SK-N-SH (cell line): ENCODE data around the gene SHC3. TPM values are rescaled to one million over a fixed set of nuclear protein-coding genes. Genes with fewer than 3 reads are reported as not detected.

Source experiments
- CTCF ChIA-PET: fragments of 300-600, 350-600 bp; formaldehyde crosslinking; extraction: SDS; loops from one replicate; lab custom pipeline; 2021; lab: Yijun Ruan, JAX
- POLR2A ChIA-PET: fragments of 350-600 bp; sonication (Branson Sonifier 250); formaldehyde crosslinking; extraction: SDS; loops from one replicate; lab custom pipeline; 2020; ENCODE audit warnings: antibody characterized with exemption, inconsistent platforms; lab: Yijun Ruan, JAX
- DNase-seq: peaks from one replicate; pipeline ENCODE4 v3.0.0; 2012
- H2AFZ ChIP-seq: fragments of 200-600 bp; sonication (generic); 2 replicates; pipeline ENCODE4 v1.8.1; 2016; ENCODE audit warnings: antibody characterized with exemption, mild to moderate bottlenecking, low read depth
- H3F3A ChIP-seq: fragments of 200-600 bp; sonication (generic); replicated peaks from 2 replicates; pipeline ENCODE3; 2016; ENCODE audit warnings: antibody characterized with exemption, mild to moderate bottlenecking; ENCODE audit not compliant: insufficient read depth
- H3K27ac ChIP-seq, 2 experiments: fragments of 200-500 bp in 1 of 2; fragments of 200-600 bp in 1 of 2; sonication (Bioruptor generic) in 1 of 2; sonication (generic), shearing (Covaris generic) in 1 of 2; 2 replicates each; pipeline versions ENCODE4 v1.5.1 to v1.6.1; 2014 to 2016; ENCODE audit warnings: low read depth in 2 of 2, inconsistent platforms in 1 of 2, low read length in 1 of 2, mild to moderate bottlenecking in 1 of 2, mixed read lengths in 1 of 2
- H3K27me3 ChIP-seq: fragments of 200-600 bp; sonication (generic), shearing (Covaris generic); 2 replicates; pipeline ENCODE4 v1.6.1; 2016; ENCODE audit warnings: mixed run types; ENCODE audit not compliant: insufficient read depth
- H3K36me3 ChIP-seq, 2 experiments: fragments of 200-500 bp in 1 of 2; fragments of 200-600 bp in 1 of 2; sonication (Bioruptor generic) in 1 of 2; sonication (generic) in 1 of 2; replicated peaks in 1 of 2; 2 replicates each; pipeline versions ENCODE3 to v1.5.1; 2014 to 2016; ENCODE audit warnings: low read length in 1 of 2, mild to moderate bottlenecking in 1 of 2; ENCODE audit not compliant: insufficient read depth in 2 of 2, control insufficient read depth in 1 of 2
- H3K4me1 ChIP-seq, 2 experiments: fragments of 200-500 bp in 1 of 2; fragments of 200-600 bp in 1 of 2; sonication (Bioruptor generic) in 1 of 2; sonication (generic), shearing (Covaris generic) in 1 of 2; 2 replicates each; pipeline versions ENCODE4 v1.5.1 to v1.6.1; 2014 to 2016; ENCODE audit warnings: low read depth in 1 of 2, low read length in 1 of 2, mixed run types in 1 of 2; ENCODE audit not compliant: insufficient read depth in 2 of 2, control insufficient read depth in 1 of 2
- H3K4me2 ChIP-seq: fragments of 200-600 bp; sonication (generic), shearing (Covaris generic); 2 replicates; pipeline ENCODE4 v1.6.1; 2017; ENCODE audit warnings: mixed run types
- H3K4me3 ChIP-seq, 2 experiments: fragments of 200-500 bp in 1 of 2; fragments of 200-600 bp in 1 of 2; sonication (Bioruptor generic) in 1 of 2; sonication (generic), shearing (Covaris generic) in 1 of 2; 2 replicates each; pipeline versions ENCODE4 v1.5.1 to v1.8.1; 2014 to 2016; ENCODE audit warnings: low read depth in 2 of 2, inconsistent platforms in 1 of 2, low read length in 1 of 2, mild to moderate bottlenecking in 1 of 2, mixed read lengths in 1 of 2, moderate library complexity in 1 of 2
- H3K79me2 ChIP-seq: fragments of 200-600 bp; sonication (generic); 2 replicates; pipeline ENCODE4 v1.8.1; 2017; ENCODE audit warnings: mild to moderate bottlenecking; ENCODE audit not compliant: insufficient read depth
- H3K9ac ChIP-seq: fragments of 200-600 bp; sonication (generic); 2 replicates; pipeline ENCODE4 v1.6.1; 2017; ENCODE audit warnings: mixed run types
- H3K9me2 ChIP-seq: fragments of 200-600 bp; sonication (generic); 2 replicates; pipeline ENCODE4 v1.6.1; 2017; ENCODE audit warnings: mixed run types
- H3K9me3 ChIP-seq: fragments of 200-600 bp; sonication (generic); 2 replicates; pipeline ENCODE4 v1.6.1; 2017; ENCODE audit warnings: mixed run types, mild to moderate bottlenecking, moderate library complexity
- H4K20me1 ChIP-seq: fragments of 200-600 bp; sonication (generic); 2 replicates; pipeline ENCODE4 v1.6.1; 2017; ENCODE audit warnings: mild to moderate bottlenecking, mixed run types; ENCODE audit not compliant: insufficient read depth
- CTCF ChIP-seq: fragments of 200-600 bp; sonication (generic); IDR thresholded peaks from 2 replicates; pipeline ENCODE4 v1.6.1; 2017; ENCODE audit warnings: antibody characterized with exemption, mild to moderate bottlenecking, moderate library complexity
- ELF1 ChIP-seq: IDR thresholded peaks from 2 replicates; pipeline ENCODE4 v1.4.0; 2012
- FOXJ3 ChIP-seq: sonication (generic); formaldehyde crosslinking; IDR thresholded peaks from 2 replicates; pipeline ENCODE4 v1.5.1; 2020; ENCODE audit warnings: mild to moderate bottlenecking, missing genetic modification reagents
- FOXM1 ChIP-seq: IDR thresholded peaks from 2 replicates; pipeline ENCODE4 v1.4.0; 2012; ENCODE audit warnings: low read depth, mild to moderate bottlenecking
- IRF3 ChIP-seq: fragments of 150-350 bp; IDR thresholded peaks from 2 replicates; pipeline ENCODE4 v1.6.1; 2016; ENCODE audit warnings: mild to moderate bottlenecking, low read depth, low read length
- JUND ChIP-seq: IDR thresholded peaks from 2 replicates; pipeline ENCODE4 v1.4.0; 2012
- MAX ChIP-seq: IDR thresholded peaks from 2 replicates; pipeline ENCODE4 v1.4.0; 2012; ENCODE audit warnings: low read depth
- MEF2A ChIP-seq: IDR thresholded peaks from 2 replicates; pipeline ENCODE4 v1.4.0; 2012; ENCODE audit warnings: low read depth, borderline replicate concordance
- MXI1 ChIP-seq: IDR thresholded peaks from 2 replicates; pipeline ENCODE4 v1.6.1; 2012; ENCODE audit warnings: mild to moderate bottlenecking, low read depth, low read length, improper control_type of control experiment
- NFIC ChIP-seq: IDR thresholded peaks from 2 replicates; pipeline ENCODE4 v1.4.0; 2012; ENCODE audit warnings: borderline replicate concordance
- PBX3 ChIP-seq: IDR thresholded peaks from 2 replicates; pipeline ENCODE4; 2012
- POLR2AphosphoS5 ChIP-seq: IDR thresholded peaks from 2 replicates; pipeline ENCODE4 v1.6.1; 2012; ENCODE audit warnings: low read depth, low read length
- RCOR1 ChIP-seq: fragments of 150-350 bp; IDR thresholded peaks from 2 replicates; pipeline ENCODE4 v1.6.1; 2017; ENCODE audit warnings: antibody characterized with exemption, low read length
- RFX5 ChIP-seq: IDR thresholded peaks from 2 replicates; pipeline ENCODE4 v1.6.1; 2012; ENCODE audit warnings: mild to moderate bottlenecking, improper control_type of control experiment, low read length
- RXRA ChIP-seq: IDR thresholded peaks from 2 replicates; pipeline ENCODE4 v1.4.0; 2012; ENCODE audit warnings: low read depth, mild to moderate bottlenecking, borderline replicate concordance
- TAF1 ChIP-seq: IDR thresholded peaks from 2 replicates; pipeline ENCODE4 v1.6.1; 2012; ENCODE audit warnings: low read depth, mild to moderate bottlenecking, low read length, moderate library complexity, borderline replicate concordance
- TCF12 ChIP-seq: IDR thresholded peaks from 2 replicates; pipeline ENCODE4 v1.4.0; 2012
- TEAD4 ChIP-seq: IDR thresholded peaks from 2 replicates; pipeline ENCODE4 v1.4.0; 2012; ENCODE audit warnings: mild to moderate bottlenecking, borderline replicate concordance; ENCODE audit not compliant: insufficient read depth
- USF1 ChIP-seq: IDR thresholded peaks from 2 replicates; pipeline ENCODE4 v1.4.0; 2012; ENCODE audit warnings: low read depth, borderline replicate concordance
- USF2 ChIP-seq: fragments of 150-350 bp; IDR thresholded peaks from 2 replicates; pipeline ENCODE4 v1.6.1; 2017; ENCODE audit warnings: antibody characterized with exemption, low read length, low read depth, borderline replicate concordance
- YY1 ChIP-seq: IDR thresholded peaks from 2 replicates; pipeline ENCODE4 v1.4.0; 2012; ENCODE audit warnings: low read depth, mild to moderate bottlenecking
- WGBS: methylation state at CpG from one replicate; pipeline ENCODE4 v1.1.6; 2017; ENCODE audit warnings: low lambda C conversion rate; 5-methylcytosine and 5-hydroxymethylcytosine counted together
- polyA plus RNA-seq, 3 experiments: library from polyadenylated mRNA; depleted of rRNA; stranded (reverse); fragments of >200 nt; gene quantifications; 2 replicates each; pipeline ENCODE4 v1.2.3, GENCODE V29; 2012

The SHC3 gene
- polyA plus RNA-seq, 1 of the 3 experiments (the other 2 are of a cell fraction) = 3.2 TPM

GRCh38 chr9:89044104-89044503 is 134.5 kb downstream of the SHC3 start (continued):
- TF ChIP-seq MXI1 = no peak

- Histone ChIP-seq H3K27ac (no peak overlapping the region), H3K9ac (no peak overlapping the region), H3K9me2 (no peaks in the 10 kb centered on the region), H4K20me1 (no peaks in the 10 kb centered on the region), H3K9me3 (no peaks in the 10 kb centered on the region), H2AFZ (no peak overlapping the region), H3K36me3 (peaks cover 7 to 33% of the 10 kb centered on the region in 2 experiments), H3K4me2 (no peak overlapping the region), H3F3A (peaks cover 16% of the 10 kb centered on the region), H3K4me3 (no peak overlapping the region), H3K27me3 (no peaks in the 10 kb centered on the region), H3K4me1 (no peaks in the 10 kb centered on the region), H3K79me2 (no peaks in the 10 kb centered on the region; the same call in 1 of the 2 replicates)
- TF ChIP-seq IRF3 (no peak), TEAD4 (no peak), JUND (no peak), NFIC (no peak), FOXJ3 (CRISPR knock-in tag) (no peak), MAX (no peak)
- DNase-seq = no peak
- POLR2A ChIA-PET = no interaction called here
- 95% methylated on average over 9 of the region's 9 CpGs for WGBS
- CTCF ChIA-PET = no interaction called here
Measured at GRCh38 chr9:89042984-89043383, 135.6 kb downstream of the SHC3 start.

- 83% methylated on average over 2 of the region's 2 CpGs for WGBS
- Histone ChIP-seq H3K79me2 (no peaks in the 10 kb centered on the region; the same call in 1 of the 2 replicates), H3K4me1 (peaks cover 0 to 3% of the 10 kb centered on the region in 2 experiments; a peak in 1 of 4 replicates), H3K4me3 (no peak overlapping the region), H3K9ac (no peak overlapping the region), H3K27me3 (no peaks in the 10 kb centered on the region), H2AFZ (no peak overlapping the region), H3K9me2 (no peaks in the 10 kb centered on the region), H4K20me1 (no peaks in the 10 kb centered on the region), H3K4me2 (no peak overlapping the region), H3F3A (peaks cover 6% of the 10 kb centered on the region), H3K27ac (no peak overlapping the region), H3K9me3 (no peaks in the 10 kb centered on the region), H3K36me3 (peaks cover 3 to 36% of the 10 kb centered on the region in 2 experiments)
- TF ChIP-seq YY1 = no peak
- TF ChIP-seq RXRA = no peak
- TF ChIP-seq USF2 = no peak
- no peak for TF ChIP-seq PBX3
- TF ChIP-seq MEF2A = no peak
- no peak for TF ChIP-seq TAF1
- TF ChIP-seq FOXM1 = no peak
- TF ChIP-seq ELF1 = no peak
- TF ChIP-seq RFX5 = no peak
- no peak for TF ChIP-seq USF1
- no peak for TF ChIP-seq CTCF
- TF ChIP-seq POLR2AphosphoS5 = no peak
- no peak for TF ChIP-seq MXI1
- TF ChIP-seq RCOR1 = no peak
- TF ChIP-seq TEAD4 = no peak
- no peak for TF ChIP-seq JUND
- TF ChIP-seq TCF12 = no peak
- TF ChIP-seq NFIC = no peak
- DNase-seq = no peak
- ChIA-PET CTCF (no interaction called here), POLR2A (no interaction called here)
Measured at GRCh38 chr9:89039664-89040063, 139.0 kb downstream of the SHC3 start.
